Embryonic facial prominence (tissue), 1 donor: ENCODE data around the gene LIN7C.
"Not testable (repeated sequence)": the region's sequence is repeated elsewhere in the genome, so short reads cannot be mapped to it uniquely, and the experiment has no call there.

ENCODE experiments used
- DNase-seq: peaks from one replicate; pipeline ENCODE4 v3.0.0-alpha.2; 2016; ENCODE audit errors: extremely low spot score

The LIN7C gene

GRCh38 chr11:27470826-27471588, 35.6 kb downstream of the LIN7C start:
- no peak for DNase-seq

- DNase-seq, result no peak
These were observed 36.4 kb downstream of the LIN7C start for GRCh38 chr11:27470166-27470565.

GRCh38 chr11:27468995-27469695, 37.4 kb downstream of the LIN7C start:
- no peak for DNase-seq

GRCh38 chr11:27468209-27468994, 38.2 kb downstream of the LIN7C start:
- DNase-seq, result no peak

- no peak for DNase-seq
These were observed 39.2 kb downstream of the LIN7C start for GRCh38 chr11:27467181-27467913.

- DNase-seq, result no peak
These were observed 40.2 kb downstream of the LIN7C start for GRCh38 chr11:27466363-27466762.

GRCh38 chr11:27465629-27466028, 40.9 kb downstream of the LIN7C start:
- no peak for DNase-seq

- no peak for DNase-seq
These were observed 41.7 kb downstream of the LIN7C start for GRCh38 chr11:27464909-27465308.

GRCh38 chr11:27464289-27464696, 42.3 kb downstream of the LIN7C start:
- DNase-seq, result no peak

- no peak for DNase-seq
These were observed 44.0 kb downstream of the LIN7C start for GRCh38 chr11:27462543-27462942.

- DNase-seq, result no peak
These were observed 46.2 kb downstream of the LIN7C start for GRCh38 chr11:27460158-27460978.

GRCh38 chr11:27459191-27459590, 47.4 kb downstream of the LIN7C start:
- DNase-seq, result no peak

GRCh38 chr11:27458182-27458581, 48.4 kb downstream of the LIN7C start:
- DNase-seq, result no peak

GRCh38 chr11:27456795-27457329, 49.7 kb downstream of the LIN7C start:
- no peak for DNase-seq

- no peak for DNase-seq
These were observed 50.3 kb downstream of the LIN7C start for GRCh38 chr11:27456140-27456794.

- no peak for DNase-seq
These were observed 50.9 kb downstream of the LIN7C start for GRCh38 chr11:27455667-27456066.

- no peak for DNase-seq
These were observed 52.9 kb downstream of the LIN7C start for GRCh38 chr11:27453701-27454100.

GRCh38 chr11:27452147-27452546, 54.4 kb downstream of the LIN7C start:
- no peak for DNase-seq

- DNase-seq, result no peak
These were observed 55.2 kb downstream of the LIN7C start for GRCh38 chr11:27451244-27451965.

- not testable (repeated sequence) for DNase-seq
These were observed 58.4 kb downstream of the LIN7C start for GRCh38 chr11:27448184-27448540.
